ENCODE data around the gene TMEM42.

The TMEM42 gene

DNA sequence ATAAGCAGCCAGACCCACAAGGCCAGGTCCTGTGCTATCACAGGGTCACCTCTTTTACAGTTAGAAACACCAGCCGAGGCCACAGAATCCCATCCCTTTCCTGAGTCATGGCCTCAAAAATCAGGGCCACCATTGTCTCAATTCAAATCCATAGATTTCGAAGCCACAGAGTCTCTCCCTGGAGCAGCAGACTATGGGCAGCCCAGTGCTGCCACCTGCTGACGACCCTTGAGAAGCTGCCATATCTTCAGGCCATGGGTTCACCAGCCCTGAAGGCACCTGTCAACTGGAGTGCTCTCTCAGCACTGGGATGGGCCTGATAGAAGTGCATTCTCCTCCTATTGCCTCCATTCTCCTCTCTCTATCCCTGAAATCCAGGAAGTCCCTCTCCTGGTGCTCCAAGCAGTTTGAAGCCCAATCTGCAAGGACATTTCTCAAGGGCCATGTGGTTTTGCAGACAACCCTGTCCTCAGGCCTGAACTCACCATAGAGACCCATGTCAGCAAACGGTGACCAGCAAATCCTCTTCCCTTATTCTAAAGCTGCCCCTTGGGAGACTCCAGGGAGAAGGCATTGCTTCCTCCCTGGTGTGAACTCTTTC, 52.3 kb downstream of the TMEM42 start:
- DNase-seq (ENCODE audit: low spot score): peak; percentile 67
- H3K27ac ChIP-seq: no peak overlapping the region
- ChIA-PET POLR2A (ENCODE audit: low non-redundant PET) (no interaction called here), CTCF (interaction anchor here (0.6 to 0.7 kb wide), 5 partner anchors 20 to 565 kb away, joined by 3 to 4 read pairs (median 3); no protein-coding TSS in a partner anchor)
- TF ChIP-seq, protein P1, sequence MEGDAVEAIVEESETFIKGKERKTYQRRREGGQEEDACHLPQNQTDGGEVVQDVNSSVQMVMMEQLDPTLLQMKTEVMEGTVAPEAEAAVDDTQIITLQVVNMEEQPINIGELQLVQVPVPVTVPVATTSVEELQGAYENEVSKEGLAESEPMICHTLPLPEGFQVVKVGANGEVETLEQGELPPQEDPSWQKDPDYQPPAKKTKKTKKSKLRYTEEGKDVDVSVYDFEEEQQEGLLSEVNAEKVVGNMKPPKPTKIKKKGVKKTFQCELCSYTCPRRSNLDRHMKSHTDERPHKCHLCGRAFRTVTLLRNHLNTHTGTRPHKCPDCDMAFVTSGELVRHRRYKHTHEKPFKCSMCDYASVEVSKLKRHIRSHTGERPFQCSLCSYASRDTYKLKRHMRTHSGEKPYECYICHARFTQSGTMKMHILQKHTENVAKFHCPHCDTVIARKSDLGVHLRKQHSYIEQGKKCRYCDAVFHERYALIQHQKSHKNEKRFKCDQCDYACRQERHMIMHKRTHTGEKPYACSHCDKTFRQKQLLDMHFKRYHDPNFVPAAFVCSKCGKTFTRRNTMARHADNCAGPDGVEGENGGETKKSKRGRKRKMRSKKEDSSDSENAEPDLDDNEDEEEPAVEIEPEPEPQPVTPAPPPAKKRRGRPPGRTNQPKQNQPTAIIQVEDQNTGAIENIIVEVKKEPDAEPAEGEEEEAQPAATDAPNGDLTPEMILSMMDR (conservative IDR thresholded peaks at IDR 0.05; ENCODE audit: low read depth): peak; percentile 75

DNA sequence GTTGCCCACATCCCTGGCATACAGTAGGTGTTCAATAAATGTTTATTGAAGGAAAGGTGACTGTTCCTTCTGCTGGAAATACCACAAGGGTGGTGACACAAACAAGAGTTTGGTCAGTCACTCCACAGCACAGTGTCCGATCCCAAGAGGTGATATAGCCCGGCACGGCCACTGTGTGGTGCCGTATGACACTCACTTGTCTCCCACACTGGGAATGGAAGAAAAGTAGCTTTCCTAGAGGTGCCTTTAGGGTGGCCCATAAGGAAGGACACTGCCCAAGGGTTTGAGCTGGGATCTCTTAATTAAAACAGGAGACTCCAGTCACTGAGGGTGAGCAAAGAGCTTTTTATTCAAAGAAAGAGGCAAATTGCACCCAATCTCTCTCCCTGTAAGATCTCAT, 53.2 kb downstream of the TMEM42 start:
- H3K27ac ChIP-seq: no peak overlapping the region
- peak; percentile 34 for DNase-seq (ENCODE audit: low spot score)
- POLR2A ChIA-PET (ENCODE audit: low non-redundant PET): no interaction called here
- CTCF ChIA-PET: interaction anchor here (0.6 to 0.7 kb wide), 3 partner anchors 13 to 1057 kb away, joined by 3 read pairs; no protein-coding TSS in a partner anchor
- TF ChIP-seq, protein P1 (conservative IDR thresholded peaks at IDR 0.05; ENCODE audit: low read depth): no peak

Measured in RWPE1 (cell line).